Measurements from ENCODE around the gene WFDC1.

WFDC1 gene

DNA sequence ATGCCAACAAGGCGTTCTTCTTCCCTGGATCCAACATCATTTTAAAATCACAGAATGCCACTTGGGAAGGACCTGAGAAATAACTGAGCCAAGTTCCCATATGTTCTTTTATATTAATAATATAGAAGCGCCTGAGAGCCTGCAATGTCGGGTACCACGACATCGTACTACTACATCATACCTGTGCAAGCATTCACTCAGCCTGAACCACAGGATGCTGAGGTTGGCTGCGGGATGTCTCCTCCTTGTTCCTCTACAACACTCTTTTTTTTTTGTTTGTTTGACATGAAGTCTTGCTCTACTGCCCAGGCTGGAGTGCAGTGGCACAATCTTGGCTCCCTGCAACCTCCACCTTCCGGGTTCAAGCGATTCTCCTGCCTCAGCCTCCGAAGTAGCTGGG is 71.5 kb downstream of the WFDC1 start:
- no peaks in the 10 kb centered on the region for H3K36me3 ChIP-seq (ENCODE audit: control insufficient read depth, insufficient read depth, low read length)
- no peak overlapping the region for H3K27ac ChIP-seq (ENCODE audit: low read depth, low read length, severe bottlenecking)
- peaks cover 6% of the 10 kb centered on the region for H3K4me1 ChIP-seq (ENCODE audit: control insufficient read depth, insufficient read depth, low read length, poor library complexity, severe bottlenecking)
- H3K9me3 ChIP-seq (ENCODE audit: control insufficient read depth, low read length) = no peaks in the 10 kb centered on the region
- no peak overlapping the region for H3K4me3 ChIP-seq (ENCODE audit: extremely low read depth, insufficient read depth, low read length, poor library complexity, severe bottlenecking)
- WGBS, 2 experiments (ENCODE audit: insufficient coverage in 2 of 2) = 86 to 89% methylated on average over 4 to 7 of the region's 9 CpGs

DNA sequence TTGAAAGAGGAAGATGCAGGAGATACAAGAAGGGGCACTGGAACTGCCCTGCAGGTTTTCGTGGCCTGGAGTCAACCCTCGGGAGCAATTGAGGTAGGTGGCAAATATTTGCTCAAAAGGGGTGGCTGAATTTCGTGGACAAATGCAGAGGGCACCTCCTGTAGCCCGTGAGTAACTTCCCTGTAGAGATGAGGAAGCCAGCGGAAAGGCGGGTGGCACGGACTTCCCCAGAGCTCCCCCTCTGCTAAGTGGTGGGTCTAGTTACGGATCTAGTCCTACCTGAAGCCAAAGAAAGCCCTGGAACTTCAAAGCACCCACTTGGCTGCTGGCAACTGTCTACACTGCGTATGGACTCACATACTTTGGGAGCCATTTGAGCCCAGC is 72.6 kb downstream of the WFDC1 start:
- H3K27ac ChIP-seq (ENCODE audit: low read depth, low read length, severe bottlenecking) = no peak overlapping the region
- peaks cover 6% of the 10 kb centered on the region for H3K4me1 ChIP-seq (ENCODE audit: control insufficient read depth, insufficient read depth, low read length, poor library complexity, severe bottlenecking)
- H3K36me3 ChIP-seq (ENCODE audit: control insufficient read depth, insufficient read depth, low read length) = no peaks in the 10 kb centered on the region
- no peaks in the 10 kb centered on the region for H3K9me3 ChIP-seq (ENCODE audit: control insufficient read depth, low read length)
- WGBS, 2 experiments (ENCODE audit: insufficient coverage in 2 of 2) = 79 to 82% methylated on average over 5 to 8 of the region's 9 CpGs
- H3K4me3 ChIP-seq (ENCODE audit: extremely low read depth, insufficient read depth, low read length, poor library complexity, severe bottlenecking) = no peak overlapping the region

DNA sequence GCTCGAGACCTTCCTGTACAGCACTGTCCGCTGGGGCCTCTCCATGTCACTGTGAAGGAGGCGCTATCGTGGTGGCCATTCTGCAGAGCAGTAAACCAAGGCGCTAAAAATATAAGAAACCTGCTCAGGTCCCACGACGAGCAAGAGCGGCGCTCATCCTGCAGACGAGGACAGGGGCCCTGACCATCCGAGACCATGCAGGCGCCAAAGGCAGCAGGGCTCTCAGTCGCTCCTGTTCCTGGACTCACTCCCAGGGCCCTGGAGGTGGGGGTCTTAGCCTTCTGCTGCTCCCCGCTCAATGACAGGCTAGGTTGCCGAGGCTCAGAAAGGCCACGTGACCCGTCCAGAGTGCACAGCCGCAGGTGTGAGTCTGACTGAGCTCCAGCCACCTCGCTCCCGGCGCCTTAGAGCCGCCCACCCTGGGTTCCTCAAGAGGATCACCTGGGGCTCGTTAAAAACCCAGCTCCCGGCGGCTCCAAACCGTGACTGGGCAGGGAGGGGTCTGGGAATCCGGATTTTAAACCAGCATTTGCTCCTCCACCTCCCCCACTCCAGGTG is 73.2 kb downstream of the WFDC1 start:
- H3K36me3 ChIP-seq (ENCODE audit: control insufficient read depth, insufficient read depth, low read length) = no peaks in the 10 kb centered on the region
- 37 to 44% methylated on average over 22 to 26 of the region's 27 CpGs for WGBS, 2 experiments (ENCODE audit: insufficient coverage in 2 of 2)
- peak overlapping the region; percentile 27 for H3K4me3 ChIP-seq (ENCODE audit: extremely low read depth, insufficient read depth, low read length, poor library complexity, severe bottlenecking)

GRCh38 chr16:84368308-84368996 is 73.8 kb downstream of the WFDC1 start, which contains the start of gene ATP2C2:
ATP2C2 (plus strand) TSS chr16:84368538; CDS start chr16:84368616, 78 bp downstream.
- H3K4me3 ChIP-seq (ENCODE audit: extremely low read depth, insufficient read depth, low read length, poor library complexity, severe bottlenecking) = peak within 1 kb of the TSS; percentile 27
- no peak within 1 kb of the TSS for H3K27ac ChIP-seq (ENCODE audit: low read depth, low read length, severe bottlenecking)
- no peaks in the 10 kb centered on the region for H3K36me3 ChIP-seq (ENCODE audit: control insufficient read depth, insufficient read depth, low read length)
- WGBS, 2 experiments (ENCODE audit: insufficient coverage in 2 of 2) = 1 to 2% methylated on average over 59 to 63 of the region's 66 CpGs
- H3K4me1 ChIP-seq (ENCODE audit: control insufficient read depth, insufficient read depth, low read length, poor library complexity, severe bottlenecking) = peaks cover 6% of the 10 kb centered on the region
- H3K9me3 ChIP-seq (ENCODE audit: control insufficient read depth, low read length) = no peaks in the 10 kb centered on the region

More for the DNA sequence above, 73.2 kb downstream of the WFDC1 start:
- no peaks in the 10 kb centered on the region for H3K9me3 ChIP-seq (ENCODE audit: control insufficient read depth, low read length)
- H3K4me1 ChIP-seq (ENCODE audit: control insufficient read depth, insufficient read depth, low read length, poor library complexity, severe bottlenecking) = peaks cover 6% of the 10 kb centered on the region
- H3K27ac ChIP-seq (ENCODE audit: low read depth, low read length, severe bottlenecking) = no peak overlapping the region

- Histone ChIP-seq H3K9me3 (ENCODE audit: control insufficient read depth, low read length) (no peaks in the 10 kb centered on the region), H3K27ac (ENCODE audit: low read depth, low read length, severe bottlenecking) (no peak overlapping the region), H3K4me3 (ENCODE audit: extremely low read depth, insufficient read depth, low read length, poor library complexity, severe bottlenecking) (no peak overlapping the region), H3K4me1 (ENCODE audit: control insufficient read depth, insufficient read depth, low read length, poor library complexity, severe bottlenecking) (peaks cover 6% of the 10 kb centered on the region), H3K36me3 (ENCODE audit: control insufficient read depth, insufficient read depth, low read length) (no peaks in the 10 kb centered on the region)
- WGBS, 2 experiments (ENCODE audit: insufficient coverage in 2 of 2) = 49 to 59% methylated on average over 7 of the region's 7 CpGs
These were observed 74.4 kb downstream of the WFDC1 start for GRCh38 chr16:84369105-84369504.

DNA sequence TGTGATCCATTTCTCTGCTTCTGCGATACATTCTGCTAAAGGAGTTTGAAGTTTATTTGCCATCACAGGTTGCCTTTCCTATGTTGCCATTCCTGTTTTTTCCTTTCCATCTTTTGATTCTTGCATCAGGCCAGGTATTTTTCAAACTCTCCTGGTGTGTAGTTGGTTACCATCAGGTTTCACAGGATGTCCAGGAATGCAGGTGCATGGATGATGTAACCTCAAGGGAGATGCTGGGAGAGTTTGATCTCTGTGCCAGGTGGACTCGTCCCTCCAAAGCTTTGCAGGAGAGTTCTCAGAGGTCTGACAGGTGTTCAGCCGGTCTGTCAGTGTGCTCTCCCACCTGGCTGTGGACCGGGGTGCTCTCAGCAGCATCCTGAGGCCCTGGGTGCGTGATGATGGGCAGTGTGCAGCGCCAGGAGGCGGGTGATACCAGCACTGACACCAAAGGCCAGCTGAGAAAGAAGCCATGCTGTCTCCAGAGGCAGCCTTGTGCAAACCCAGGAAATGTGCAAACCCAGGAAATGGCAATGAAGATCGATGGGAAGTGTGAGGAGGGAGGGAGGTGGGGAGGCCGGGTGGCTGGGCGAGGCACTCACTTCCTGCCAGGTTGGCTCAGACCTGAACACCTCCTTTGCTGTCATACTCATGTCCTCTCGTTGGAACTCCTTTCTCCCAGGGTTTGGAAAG is 75.4 kb downstream of the WFDC1 start:
- H3K9me3 ChIP-seq (ENCODE audit: control insufficient read depth, low read length) = no peaks in the 10 kb centered on the region
- WGBS, 2 experiments (ENCODE audit: insufficient coverage in 2 of 2) = 78 to 82% methylated on average over 6 to 7 of the region's 11 CpGs

DNA sequence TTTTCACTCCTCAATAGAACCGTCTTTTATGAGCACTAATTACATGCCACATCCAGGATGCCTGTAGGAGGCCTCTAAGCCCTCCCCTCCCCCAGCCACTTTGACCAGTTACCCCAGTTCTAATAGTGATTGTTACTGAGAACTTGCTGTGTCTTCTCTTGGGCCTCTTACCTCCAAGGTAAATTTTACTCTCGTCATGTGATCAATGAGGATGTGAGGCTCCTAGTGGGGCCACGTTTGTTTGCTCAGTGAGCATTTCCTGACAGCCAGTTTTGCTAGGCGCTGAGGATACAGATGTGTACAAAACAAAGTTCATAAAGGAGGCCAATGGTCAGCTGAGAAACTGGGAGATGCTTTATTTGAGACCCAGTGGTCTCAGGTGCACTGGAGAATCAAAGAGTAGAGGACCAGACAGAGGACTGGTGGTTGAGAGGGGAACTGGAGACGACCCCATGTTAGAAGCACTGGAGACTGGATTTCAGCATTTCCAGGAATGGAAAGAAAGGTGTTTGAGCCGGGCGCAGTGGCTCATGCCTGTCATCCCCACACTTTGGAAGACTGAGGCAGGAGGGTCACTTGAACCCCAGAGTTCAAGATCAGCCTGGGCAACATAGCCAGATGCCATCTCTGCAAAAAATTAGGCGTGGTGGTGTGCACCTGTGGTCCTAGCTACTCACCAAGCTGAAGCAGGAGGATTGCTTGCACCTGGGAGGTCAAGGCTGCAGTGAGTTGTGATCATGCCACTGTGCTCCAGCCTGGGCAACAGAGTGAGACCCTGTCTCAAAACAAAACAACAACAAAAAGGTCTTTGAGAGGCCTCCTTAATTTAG is 76.3 kb downstream of the WFDC1 start:
- no peak overlapping the region for H3K27ac ChIP-seq (ENCODE audit: low read depth, low read length, severe bottlenecking)

More for the DNA sequence above, 75.4 kb downstream of the WFDC1 start:
- no peak overlapping the region for H3K27ac ChIP-seq (ENCODE audit: low read depth, low read length, severe bottlenecking)
- H3K4me1 ChIP-seq (ENCODE audit: control insufficient read depth, insufficient read depth, low read length, poor library complexity, severe bottlenecking) = peaks cover 6% of the 10 kb centered on the region
- H3K4me3 ChIP-seq (ENCODE audit: extremely low read depth, insufficient read depth, low read length, poor library complexity, severe bottlenecking) = no peak overlapping the region
- no peaks in the 10 kb centered on the region for H3K36me3 ChIP-seq (ENCODE audit: control insufficient read depth, insufficient read depth, low read length)

DNA sequence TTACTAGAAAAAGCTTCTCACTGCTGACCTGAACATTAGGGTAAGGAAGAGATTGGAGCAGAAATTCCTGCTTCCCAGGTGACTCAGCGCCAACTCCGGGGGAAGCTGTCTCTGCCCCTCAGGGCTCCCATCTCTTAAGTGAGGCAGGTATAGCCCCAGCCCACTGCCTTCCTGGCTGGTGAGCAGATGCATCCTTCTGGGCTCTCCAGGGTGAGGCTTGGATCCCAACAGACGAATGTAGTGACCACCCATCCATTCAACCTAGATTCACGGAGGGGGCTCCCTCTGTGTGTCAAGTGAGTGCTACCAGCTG is 76.8 kb downstream of the WFDC1 start:
- Histone ChIP-seq H3K9me3 (ENCODE audit: control insufficient read depth, low read length) (no peaks in the 10 kb centered on the region), H3K36me3 (ENCODE audit: control insufficient read depth, insufficient read depth, low read length) (no peaks in the 10 kb centered on the region), H3K4me3 (ENCODE audit: extremely low read depth, insufficient read depth, low read length, poor library complexity, severe bottlenecking) (no peak overlapping the region), H3K4me1 (ENCODE audit: control insufficient read depth, insufficient read depth, low read length, poor library complexity, severe bottlenecking) (peaks cover 6% of the 10 kb centered on the region), H3K27ac (ENCODE audit: low read depth, low read length, severe bottlenecking) (no peak overlapping the region)
- WGBS, 2 experiments (ENCODE audit: insufficient coverage in 2 of 2) = 85 to 92% methylated on average over 2 to 3 of the region's 4 CpGs

More for the DNA sequence above, 76.3 kb downstream of the WFDC1 start:
- no peak overlapping the region for H3K4me3 ChIP-seq (ENCODE audit: extremely low read depth, insufficient read depth, low read length, poor library complexity, severe bottlenecking)
- H3K36me3 ChIP-seq (ENCODE audit: control insufficient read depth, insufficient read depth, low read length) = no peaks in the 10 kb centered on the region
- peaks cover 6% of the 10 kb centered on the region for H3K4me1 ChIP-seq (ENCODE audit: control insufficient read depth, insufficient read depth, low read length, poor library complexity, severe bottlenecking)
- WGBS, 2 experiments (ENCODE audit: insufficient coverage in 2 of 2) = 74 to 87% methylated on average over 7 of the region's 8 CpGs
- H3K9me3 ChIP-seq (ENCODE audit: control insufficient read depth, low read length) = no peaks in the 10 kb centered on the region

GRCh38 chr16:84373907-84374489 is 79.3 kb downstream of the WFDC1 start:
- Histone ChIP-seq H3K27ac (ENCODE audit: low read depth, low read length, severe bottlenecking) (no peak overlapping the region), H3K9me3 (ENCODE audit: control insufficient read depth, low read length) (no peaks in the 10 kb centered on the region), H3K4me3 (ENCODE audit: extremely low read depth, insufficient read depth, low read length, poor library complexity, severe bottlenecking) (no peak overlapping the region), H3K4me1 (ENCODE audit: control insufficient read depth, insufficient read depth, low read length, poor library complexity, severe bottlenecking) (no peaks in the 10 kb centered on the region), H3K36me3 (ENCODE audit: control insufficient read depth, insufficient read depth, low read length) (no peaks in the 10 kb centered on the region)
- whole genome bisulfite sequencing, 2 experiments (ENCODE audit: insufficient coverage in 2 of 2) = 60 to 80% methylated on average over 3 to 9 of the region's 10 CpGs

- Histone ChIP-seq H3K4me1 (ENCODE audit: control insufficient read depth, insufficient read depth, low read length, poor library complexity, severe bottlenecking) (no peaks in the 10 kb centered on the region), H3K4me3 (ENCODE audit: extremely low read depth, insufficient read depth, low read length, poor library complexity, severe bottlenecking) (no peak overlapping the region), H3K36me3 (ENCODE audit: control insufficient read depth, insufficient read depth, low read length) (no peaks in the 10 kb centered on the region), H3K9me3 (ENCODE audit: control insufficient read depth, low read length) (no peaks in the 10 kb centered on the region), H3K27ac (ENCODE audit: low read depth, low read length, severe bottlenecking) (no peak overlapping the region)
- WGBS, 2 experiments (ENCODE audit: insufficient coverage in 2 of 2) = 82 to 86% methylated on average over 7 of the region's 7 CpGs
These were observed 83.4 kb downstream of the WFDC1 start for GRCh38 chr16:84378099-84378498.
